CD4-positive, alpha-beta T cell treated with Interleukin-10 for 1 hour (primary cell): ENCODE results near the gene PROZ.

Source experiments
- DNase-seq: peaks from one replicate; pipeline ENCODE4 v3.0.0-alpha.2; 2020

The PROZ gene

DNA sequence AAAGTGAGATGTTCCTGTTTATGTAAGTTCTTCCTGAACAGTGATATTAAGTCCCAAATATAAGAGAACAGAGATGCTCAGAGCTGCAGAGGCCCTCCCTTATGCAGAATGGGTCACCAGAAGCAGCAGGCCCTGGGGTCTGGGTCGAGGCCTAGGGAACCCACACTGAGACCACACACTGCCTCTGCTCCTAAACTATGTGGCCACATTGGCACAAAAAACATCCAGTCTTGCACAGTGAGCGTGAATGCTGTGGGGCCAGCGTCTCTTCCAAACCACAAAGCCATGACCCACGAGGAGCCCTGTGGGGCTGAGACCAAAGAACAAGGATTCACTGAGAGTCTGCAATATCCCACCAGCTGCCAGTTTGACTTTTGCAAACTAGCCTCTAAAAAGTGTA is 23.6 kb downstream of the PROZ start:
- DNase-seq: no peak

GRCh38 chr13:113183450-113184129 is 25.1 kb downstream of the PROZ start:
- no peak for DNase-seq

GRCh38 chr13:113184568-113185440 is 26.4 kb downstream of the PROZ start:
- DNase-seq: peak; percentile 49

- DNase-seq: peak; percentile 42
These were observed 27.8 kb downstream of the PROZ start for GRCh38 chr13:113186061-113186900.

DNA sequence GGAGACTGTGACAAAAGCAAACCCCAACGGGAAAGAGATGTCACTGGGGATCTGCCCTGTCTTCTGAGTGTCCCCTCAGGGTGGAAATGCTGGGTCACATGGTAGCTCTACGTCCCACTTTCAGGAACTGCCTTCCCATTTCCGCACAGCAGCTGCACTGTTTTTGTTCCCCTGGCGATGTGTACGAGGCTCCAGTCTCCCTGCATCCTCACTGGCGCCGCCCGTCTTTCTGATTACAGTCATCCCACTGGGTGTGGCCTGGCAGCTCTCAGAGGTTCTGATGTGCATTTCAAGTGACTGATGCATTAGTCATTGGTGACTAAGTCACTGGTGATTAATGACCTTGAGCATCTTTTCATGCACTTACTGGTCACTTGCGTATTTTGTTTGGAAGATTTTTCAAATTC is 28.8 kb downstream of the PROZ start:
- DNase-seq: no peak

GRCh38 chr13:113187883-113188665 is 29.6 kb downstream of the PROZ start:
- DNase-seq: no peak

DNA sequence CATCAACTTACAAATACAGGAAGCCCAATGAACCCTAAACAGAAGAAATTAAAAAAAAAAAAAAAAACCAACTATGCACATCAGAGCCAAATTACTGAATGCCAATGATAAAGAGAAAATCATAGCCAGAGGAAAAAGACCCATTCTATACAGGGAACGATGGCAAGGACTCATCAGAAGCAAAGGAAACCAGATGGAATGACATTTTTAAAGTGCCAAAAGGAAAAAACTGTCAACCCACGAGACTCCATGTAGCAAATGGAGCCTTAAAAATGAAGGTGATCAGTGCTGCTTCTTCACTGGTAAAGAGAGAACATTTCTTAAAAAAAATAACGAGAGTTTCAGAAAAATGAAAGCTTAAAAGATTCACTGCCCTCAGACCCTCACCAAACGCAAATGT is 31.7 kb downstream of the PROZ start:
- no peak for DNase-seq

DNA sequence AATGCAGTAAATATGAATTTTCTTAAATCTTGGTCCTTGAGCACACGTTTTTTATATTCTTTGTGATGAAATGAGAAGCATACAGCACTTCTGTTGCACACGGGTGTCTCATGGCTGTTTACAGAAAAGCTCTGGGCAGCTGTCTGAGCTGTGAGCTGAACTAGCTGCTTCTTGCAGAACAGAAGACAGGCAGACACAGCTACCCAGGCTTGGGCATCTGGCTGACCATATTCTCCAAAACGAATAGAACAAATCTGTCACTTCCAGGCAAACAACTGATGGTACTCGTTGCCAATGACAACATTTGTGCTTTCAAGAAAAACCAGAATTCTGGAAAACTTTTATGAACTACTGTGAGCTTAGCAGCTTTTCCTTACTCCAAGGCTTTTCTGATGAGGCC is 33.8 kb downstream of the PROZ start:
- DNase-seq: no peak

- DNase-seq: no peak
These were observed 34.5 kb downstream of the PROZ start for GRCh38 chr13:113192902-113193301.

GRCh38 chr13:113195360-113195759 is 36.9 kb downstream of the PROZ start:
- DNase-seq: no peak

GRCh38 chr13:113196970-113197737 is 38.7 kb downstream of the PROZ start:
- DNase-seq: no peak

- DNase-seq: no peak
These were observed 43.4 kb downstream of the PROZ start for GRCh38 chr13:113201815-113202214.

GRCh38 chr13:113202912-113203311 is 44.5 kb downstream of the PROZ start:
- no peak for DNase-seq

DNA sequence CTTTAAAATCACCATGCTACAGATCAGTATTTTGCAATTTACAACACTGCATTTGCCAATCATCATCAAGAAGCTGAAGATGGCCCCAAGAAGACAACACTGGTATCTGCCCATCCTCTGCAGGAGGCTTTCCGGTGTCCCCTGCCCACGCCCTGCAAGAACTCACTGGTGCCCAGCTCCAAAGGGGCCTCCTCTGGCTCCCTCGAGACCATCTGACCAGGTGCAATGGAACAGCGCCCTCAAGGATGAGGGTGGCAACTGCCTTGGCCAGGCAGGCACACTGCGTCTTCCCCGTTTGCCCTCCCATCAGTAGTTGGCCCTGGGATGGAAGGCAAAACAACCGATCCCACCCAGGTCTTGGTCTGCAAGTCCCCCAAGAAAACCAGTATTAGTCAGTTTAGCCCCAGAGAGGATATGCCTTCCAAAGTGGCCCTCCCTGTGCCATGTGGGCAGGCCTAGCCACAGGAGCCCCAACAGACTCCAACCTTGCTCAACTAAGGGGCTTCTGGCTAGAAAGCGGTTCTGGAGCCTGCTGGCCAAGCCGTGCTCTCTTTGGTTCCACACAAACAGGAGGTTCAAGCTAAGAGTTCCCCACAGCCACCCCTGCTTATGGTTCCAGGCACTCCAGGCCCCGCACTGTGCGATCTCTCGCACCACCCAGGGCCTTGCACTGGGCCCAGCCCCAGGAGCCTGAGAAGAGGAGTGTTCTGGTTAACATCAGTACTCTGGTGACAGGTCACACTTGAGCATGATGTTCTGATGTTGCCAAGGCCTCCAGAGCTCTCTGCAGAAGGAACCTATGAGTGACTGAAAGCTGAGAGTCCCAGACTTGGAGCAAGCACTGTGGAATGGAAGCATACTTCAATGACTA is 45.3 kb downstream of the PROZ start:
- no peak for DNase-seq

DNA sequence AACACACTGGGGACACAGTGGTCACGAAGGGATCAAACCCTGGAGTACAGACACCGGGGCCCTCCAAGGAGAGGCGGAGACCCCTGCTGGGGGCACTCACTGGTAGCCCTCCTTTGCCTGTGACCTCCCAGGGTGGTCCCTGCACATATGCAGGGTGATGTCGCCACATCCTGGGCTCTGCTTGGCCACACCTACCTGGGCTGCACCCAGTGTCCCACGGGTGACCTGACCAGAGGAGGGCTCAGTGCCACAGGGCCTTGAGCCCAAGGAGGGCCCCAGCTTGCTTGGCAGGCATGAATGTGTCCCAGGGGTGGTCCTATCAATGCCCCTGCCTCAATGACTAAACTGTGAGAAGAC is 45.9 kb downstream of the PROZ start:
- no peak for DNase-seq

DNA sequence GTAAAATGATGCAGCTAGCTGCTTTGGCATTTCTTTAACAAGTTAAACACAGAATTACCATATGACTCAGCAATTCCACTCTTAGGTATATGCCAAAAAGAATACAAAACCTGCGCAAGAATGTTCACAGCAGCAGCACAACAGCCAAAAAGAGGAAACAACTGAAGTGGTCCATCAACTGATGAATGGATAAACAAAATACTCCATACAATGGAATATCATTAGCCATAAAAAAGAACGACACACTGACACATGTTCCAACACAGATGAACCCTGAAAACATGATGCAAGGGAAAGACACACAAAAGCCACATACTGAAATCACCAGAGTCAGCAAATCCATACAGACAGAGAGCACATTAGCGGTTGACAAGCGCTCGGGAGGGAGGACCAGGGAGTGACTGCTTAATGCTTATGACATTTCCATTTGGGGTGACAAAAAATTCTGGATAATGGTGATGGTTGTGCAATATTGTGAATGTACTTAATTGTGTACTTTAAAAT is 47.0 kb downstream of the PROZ start:
- DNase-seq: no peak

DNA sequence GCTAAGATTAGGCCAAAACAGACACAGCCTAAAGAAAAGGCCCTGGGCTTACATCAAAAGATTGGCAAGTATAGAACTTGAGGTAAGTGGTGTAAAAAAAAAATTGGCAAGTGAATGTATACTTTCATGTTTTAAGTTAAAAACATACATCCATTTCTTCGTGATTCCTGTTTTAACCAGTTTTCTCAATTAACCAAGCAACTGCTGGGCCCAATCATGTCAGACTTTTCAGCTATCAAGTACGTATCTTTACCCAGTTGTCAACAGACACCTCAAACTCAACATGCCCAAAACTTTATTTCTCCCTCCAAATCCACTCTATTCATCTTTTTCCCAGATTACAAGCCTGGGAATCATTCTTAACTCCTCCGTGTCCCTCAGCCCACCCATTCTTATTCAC is 49.0 kb downstream of the PROZ start:
- no peak for DNase-seq

DNA sequence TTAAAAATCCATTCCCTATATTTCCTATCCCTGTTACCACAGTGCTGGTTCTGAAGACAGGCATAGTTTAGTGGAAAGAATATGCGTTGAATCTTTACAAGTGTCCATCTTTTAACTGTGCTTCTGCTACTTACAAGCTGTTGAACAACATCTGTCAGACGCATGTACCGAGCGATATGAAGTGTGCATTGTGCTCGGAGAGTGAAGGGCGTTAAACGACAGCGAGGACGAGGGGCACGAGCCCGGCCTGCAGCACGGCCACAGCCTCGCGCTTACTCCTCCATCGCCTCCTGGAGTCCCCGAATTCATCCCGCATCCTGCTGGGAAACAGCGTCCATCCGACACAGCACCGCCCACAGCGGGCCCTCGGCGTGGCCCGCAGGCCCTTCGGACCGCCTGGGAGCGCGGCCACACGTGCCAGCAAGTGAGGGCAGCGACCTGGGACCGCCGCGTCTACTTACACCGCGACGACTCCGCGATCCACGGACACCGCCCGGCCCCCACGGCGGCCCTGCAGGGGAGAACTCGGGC is 49.5 kb downstream of the PROZ start:
- peak; percentile 12 for DNase-seq

- peak; percentile 93 for DNase-seq
These were observed 50.2 kb downstream of the PROZ start, which contains the start of gene PCID2 for GRCh38 chr13:113208421-113209335. Gene PCID2 (minus strand): TSS chr13:113208669. CDS start chr13:113208634, 35 bp downstream.
